Occipital lobe (tissue), 2 donors: Measurements from ENCODE around the gene CHD5. TPM values are rescaled to one million over a fixed set of nuclear protein-coding genes. Genes with fewer than 3 reads are reported as not detected.

ENCODE experiments used
- DNase-seq: peaks from one replicate; lab custom pipeline; 2025; lab: John Stamatoyannopoulos, UW
- total RNA-seq: library from RNA; depleted of rRNA; stranded (reverse); fragments of >200 nt; gene quantifications from one replicate; pipeline ENCODE4 v1.2.3, GENCODE V29; 2014

Gene CHD5
- total RNA-seq, 1 donor from 2014 or later, result 40.9 TPM

DNA sequence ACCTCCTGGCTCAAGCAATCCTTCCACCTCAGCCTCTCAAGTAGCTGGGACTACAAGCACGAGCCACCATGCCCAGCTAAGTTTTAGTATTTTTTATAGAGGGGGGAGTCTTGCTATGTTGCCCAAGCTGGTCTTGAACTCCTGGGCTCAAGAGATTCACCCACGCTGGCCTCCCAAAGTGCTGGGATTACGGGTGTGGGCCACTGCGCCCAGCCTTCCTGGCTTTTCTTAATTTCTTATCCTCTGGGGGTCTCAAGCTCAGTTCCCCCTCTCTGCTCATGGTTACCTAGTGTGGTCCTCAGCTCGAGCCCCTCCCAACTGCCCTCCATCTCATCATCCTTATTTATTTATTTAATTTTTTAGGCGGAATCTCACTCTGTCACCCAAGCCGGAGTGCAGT lies 22.1 kb upstream of the CHD5 start:
- DNase-seq, result no peak

DNA sequence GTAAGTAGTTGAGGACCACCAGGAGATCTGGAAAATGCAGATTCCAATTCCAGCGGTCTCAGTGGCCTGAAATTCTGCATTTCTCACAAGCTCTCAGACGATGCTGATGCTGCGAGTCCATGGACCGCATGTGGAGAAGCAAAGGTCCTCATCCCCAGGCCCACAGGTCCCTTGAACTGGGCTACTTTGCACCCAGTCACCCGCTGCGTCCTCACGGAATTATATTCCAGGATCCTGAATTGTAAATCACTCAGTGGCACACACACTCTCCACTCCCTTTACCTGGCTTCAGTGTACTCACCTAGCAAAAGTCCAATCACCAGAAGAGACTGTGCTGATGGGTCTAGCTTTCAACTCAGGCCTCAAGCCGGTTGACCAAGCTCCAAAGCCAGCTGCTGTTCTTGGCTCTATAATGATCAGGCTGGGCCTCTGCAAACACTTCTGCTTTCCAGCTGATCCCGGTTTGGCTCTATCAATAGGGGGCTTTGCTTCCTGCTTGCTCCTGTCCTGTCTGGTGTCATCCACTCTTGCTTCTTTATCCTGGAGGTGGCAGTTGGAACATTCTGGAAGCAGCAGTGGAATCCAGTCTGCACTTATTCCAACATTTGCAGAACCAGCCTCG lies 20.2 kb upstream of the CHD5 start:
- no peak for DNase-seq

DNA sequence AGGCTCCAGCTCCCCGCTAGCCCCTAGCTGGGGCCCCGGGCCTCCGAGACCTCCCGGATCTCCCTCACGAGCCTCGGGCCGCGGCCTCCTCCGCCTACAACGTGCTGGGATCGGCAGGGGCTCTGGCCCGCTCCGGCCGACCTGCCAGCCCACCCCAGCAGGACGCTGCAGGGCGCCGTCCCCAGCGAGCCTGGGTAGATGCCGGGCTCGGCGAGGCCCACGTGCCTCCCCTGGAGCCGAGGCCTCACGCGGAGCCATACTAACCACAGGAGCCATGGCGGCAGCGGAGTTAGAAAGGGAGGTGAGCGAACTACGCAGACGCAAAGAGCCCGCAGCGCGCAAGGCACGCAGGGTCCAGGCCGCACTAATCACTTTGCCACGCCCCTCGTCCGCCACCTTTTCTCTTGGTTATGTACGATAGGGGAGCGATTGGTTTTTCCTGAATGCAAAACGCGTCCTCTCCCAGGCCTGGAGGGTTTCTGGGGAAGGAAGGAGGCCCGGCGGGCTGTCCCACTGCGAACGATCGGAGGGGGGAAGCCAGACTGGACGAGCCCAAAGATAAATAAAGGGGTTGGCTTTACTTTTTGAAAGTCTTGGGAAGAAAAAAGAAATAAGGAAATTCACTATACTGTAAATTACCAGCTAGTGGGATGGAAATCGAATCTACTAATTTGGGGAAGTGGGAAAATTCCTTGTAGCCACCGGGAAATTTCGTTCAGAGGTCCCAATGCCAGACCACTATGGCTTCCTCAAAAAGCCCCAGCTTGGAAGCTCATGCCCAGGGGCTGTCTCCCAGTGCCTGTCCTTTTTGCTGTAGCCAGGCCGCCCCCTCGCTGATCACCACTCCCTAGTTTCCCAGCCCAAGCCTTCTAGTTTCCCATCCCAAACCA lies 19.4 kb upstream of the CHD5 start, which contains the start of gene RPL22:
Gene RPL22 (minus strand): TSS at position 298 of the 890 bp plus-strand sequence. CDS start 22 bp downstream, at position 276.
- peak; percentile 96 for DNase-seq

DNA sequence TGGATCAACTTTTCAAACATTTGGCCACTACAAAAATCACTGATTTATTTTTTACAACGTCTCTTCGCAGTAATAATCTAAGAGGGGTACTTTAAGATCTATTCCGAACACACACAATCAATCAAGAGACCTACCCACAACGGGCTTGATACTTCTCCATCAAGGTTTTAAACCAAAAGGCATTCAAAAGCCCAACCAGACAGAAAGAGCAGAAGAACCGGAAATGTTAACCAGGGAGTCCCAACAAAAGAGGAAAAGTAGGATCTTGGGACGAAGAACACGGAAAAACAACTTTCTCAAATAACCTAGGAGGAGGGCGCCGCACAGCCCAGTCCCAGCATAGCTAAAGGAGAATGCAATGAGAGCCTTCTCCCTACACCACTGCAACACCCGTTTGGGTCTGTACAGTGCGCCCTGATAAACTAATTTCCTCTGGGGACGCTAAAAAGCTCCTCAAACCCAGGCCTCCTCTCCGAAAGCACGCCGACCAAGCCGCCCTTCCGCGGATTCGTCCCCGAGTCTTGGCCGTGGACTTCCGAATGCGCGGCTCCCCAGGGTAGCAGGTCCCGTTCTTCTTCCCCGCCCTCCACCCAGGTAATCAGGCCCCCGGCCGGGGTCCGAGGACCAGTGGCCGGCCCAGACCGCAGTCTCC lies 18.7 kb upstream of the CHD5 start:
- no peak for DNase-seq

DNA sequence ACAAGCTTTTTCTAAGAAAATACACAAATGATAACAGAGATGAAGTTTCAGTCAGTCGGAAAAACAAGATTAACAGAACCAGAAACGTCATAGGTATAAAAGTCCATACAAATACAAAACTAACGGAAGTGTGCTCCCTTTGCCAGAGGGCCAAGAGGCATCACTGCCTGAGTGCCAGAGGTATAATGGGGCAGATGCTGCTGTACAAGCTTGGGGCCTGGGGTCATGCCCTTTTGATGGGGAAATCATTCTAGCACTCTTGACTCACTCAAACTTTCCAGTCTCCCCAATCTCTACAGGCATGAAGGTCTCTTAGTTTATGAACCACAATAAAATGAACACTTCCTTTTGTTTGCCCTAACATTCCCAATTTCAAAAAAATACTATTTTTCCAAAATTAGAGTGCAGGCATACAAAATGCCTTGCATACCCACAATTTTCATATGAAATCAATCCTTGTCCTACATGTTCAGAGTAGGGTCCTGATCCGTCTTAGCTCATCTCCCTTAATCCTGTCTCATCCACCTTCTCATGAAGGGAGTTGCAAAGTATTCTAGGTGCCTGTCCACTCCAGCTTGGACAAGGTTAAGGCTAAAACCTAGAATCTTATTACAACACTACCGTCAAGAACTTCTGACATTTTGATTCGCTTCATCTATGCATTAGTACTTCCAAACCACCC lies 17.8 kb upstream of the CHD5 start:
- no peak for DNase-seq

DNA sequence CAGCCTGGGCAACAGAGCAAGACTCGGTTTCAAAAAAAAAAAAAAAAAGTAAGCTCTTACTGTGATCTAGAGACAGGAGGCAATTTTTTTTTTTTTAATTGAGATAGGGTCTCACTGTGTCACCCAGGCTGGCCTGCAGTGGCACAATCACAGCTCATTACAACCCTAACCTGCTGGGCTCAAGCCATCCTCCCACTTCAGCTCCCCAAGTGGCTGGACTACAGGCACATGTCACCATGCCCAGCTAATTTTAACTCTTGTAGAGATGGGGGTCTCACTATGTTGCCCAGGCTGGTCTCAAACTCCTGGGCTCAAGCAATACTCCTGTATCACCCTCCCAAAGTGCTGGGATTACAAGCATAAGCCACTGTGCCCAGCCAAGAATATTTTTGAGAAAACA lies 11.8 kb upstream of the CHD5 start:
- no peak for DNase-seq

DNA sequence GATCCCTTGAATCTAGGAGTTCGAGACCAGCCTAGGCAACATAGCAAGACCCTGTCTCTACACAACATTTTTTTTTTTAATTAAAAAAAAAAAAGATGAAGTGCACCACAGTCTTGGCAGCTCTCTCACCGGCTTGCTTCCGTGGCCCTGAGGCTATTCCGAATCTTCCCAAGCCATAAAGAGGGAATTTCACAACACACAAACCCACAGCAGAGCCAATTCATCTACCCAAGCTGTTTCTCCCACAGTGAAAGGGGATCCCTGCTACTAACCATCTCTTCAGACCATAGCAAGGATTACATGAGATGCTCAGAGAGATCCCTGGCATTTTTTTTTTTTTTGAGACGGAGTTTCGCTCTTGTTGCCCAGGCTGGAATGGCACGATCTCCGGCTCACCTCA lies 8.3 kb upstream of the CHD5 start:
- no peak for DNase-seq

DNA sequence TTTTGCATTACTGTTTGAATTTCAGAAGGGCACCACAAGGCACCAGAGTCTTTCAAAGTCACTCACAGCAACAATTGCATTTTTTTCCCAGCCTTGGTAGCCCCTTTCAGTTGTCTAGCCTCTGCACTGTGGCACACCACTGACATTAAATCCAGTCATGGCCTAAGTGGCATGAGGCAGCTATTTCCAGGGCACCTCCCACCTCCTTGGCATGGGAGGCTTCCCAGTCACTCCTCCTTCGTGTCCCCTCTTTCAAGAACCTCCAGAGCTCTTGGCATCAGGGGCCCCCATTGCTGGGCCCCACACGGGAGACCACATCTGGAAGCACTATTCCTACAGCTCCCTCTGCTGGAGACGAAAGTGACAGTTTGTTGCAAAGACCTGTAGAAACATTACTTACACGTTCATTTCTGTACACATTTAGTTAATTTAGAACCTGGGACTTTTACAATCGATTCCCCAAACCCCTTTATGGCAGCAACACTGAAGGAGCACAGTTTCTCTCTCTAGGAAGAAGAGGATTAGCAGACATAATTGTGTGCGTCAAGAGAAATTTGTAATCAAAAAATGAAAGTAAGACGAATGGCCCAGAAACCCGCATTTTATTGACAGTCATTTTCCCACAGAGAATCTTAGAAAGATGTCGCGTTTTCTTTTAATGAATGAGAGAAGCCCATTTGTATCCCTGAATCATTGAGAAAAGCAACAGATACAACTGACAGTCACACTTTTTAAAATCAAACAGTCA lies 5.7 kb upstream of the CHD5 start:
- DNase-seq, result no peak

DNA sequence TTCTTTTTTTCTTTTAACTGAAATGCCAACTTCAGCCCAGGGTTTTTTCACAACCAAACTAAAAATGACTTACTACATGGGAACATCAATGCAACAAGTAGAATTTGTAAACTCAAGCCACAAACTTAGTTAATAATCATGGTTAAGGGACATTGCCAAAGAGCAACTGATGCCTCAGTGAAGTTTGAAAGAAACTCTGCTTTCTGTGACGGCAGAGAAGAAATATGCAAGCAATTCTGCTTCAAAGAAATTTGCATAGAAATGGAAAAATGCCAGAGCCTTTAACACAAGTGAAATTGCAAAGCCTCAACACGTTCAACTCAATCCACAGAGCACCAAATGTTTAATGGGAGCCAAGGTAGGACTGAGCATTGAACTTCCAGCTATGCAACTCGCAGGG lies 5.0 kb upstream of the CHD5 start:
- DNase-seq, result no peak

DNA sequence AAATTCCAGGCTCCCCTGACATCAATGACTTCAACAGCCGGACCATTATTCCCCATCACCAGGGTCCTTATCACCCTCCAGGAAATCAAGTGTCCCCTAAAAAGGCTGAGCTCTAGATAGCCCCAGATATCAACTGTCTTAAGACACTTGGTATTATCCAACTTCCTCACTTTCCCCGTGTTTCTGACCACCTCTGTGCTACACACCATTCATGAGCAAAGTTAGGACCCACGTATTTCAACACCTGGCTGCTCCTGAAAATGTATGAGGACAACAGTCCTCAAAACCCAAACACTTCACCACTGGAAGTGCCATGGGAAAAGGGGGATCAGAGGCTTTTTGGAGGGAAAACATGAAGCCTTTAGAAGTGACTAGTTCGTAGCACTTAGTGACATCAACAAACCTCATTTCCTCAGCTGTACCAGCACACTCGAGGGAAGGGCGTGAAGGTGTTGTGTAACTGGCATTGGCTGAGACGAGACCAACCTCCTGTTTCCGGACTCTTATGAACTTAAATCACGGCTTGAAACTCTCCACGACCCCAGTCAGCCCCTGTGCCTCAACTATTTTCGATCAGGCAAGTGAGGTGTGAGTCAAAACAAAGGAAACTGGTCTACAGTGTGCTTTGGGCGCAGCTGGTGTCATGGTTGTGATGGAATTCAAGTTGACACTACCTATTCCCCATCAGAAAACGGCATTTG lies 4.1 kb upstream of the CHD5 start:
- no peak for DNase-seq

DNA sequence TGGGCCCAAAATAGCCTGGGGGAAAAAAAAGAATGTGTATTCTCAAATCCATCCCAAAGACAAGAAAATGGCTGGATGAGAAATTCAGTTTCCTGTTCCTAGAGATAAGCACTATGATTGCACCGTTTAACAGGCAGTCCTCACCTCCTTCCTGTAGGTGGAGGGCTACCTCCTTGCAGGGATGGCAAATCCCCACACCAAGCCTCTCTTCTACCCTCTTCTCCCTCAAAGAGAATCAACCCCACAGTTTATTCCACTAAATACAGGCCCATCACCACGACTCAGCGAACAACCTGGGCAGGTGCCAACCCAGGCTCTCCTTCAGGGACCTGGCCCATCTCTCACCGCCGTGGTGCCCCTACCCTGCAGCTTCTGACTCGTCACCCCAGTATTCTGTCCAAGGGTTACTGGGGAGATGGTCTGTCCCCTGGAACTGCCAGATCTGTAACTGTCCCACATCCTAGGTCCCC lies 3.4 kb upstream of the CHD5 start:
- no peak for DNase-seq

DNA sequence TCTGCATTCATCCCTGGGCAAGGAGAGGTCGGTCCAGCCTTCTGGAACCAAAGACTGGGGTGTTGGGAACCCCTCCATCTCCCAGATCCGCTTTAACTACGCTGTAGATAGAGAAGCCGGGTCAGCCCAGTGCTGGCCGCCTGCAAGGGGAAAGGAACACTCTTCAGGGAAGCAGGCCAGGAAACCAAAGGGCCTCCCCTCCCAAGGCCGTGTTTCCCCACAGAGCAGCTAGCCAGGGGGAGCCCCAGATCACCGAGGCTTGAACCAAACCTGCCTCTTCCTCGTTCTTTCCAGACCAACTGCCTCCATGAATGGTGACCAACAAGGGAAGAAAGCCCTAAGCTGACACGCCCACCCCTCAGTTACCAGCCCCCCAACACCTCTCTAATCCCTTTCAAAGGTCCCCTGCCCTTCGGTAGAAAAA lies 1.2 kb upstream of the CHD5 start:
- no peak for DNase-seq

DNA sequence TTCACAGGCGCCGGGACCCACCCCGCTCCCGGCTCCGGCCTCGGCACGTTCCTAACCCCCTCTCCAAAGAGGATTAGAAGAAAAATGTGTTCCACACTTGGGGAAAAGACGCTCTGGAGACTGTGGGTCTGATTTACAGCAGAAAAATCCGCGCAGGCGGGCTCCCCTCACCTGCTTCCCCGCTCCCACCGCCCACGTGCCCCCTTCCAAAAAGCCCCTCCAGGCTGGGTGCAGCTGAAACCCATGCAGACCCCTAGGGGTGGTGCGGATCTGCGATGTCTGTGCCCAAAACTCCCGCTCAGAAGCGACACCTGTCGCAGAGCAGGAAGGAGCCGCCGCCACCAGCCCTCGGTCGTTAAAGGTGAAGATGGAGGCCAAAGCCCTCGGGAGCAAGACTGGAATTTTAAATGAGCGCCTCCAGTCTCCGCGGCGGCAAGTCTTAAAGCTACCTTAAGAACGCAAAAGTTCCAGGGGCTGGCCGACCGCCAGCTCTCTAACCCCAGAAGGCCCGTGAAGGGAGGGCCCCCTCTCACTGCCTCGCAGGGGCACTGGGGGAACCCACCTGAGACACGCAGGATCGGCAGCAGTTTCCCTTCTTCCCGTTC lies 688 bp upstream of the CHD5 start:
- DNase-seq, result no peak

DNA sequence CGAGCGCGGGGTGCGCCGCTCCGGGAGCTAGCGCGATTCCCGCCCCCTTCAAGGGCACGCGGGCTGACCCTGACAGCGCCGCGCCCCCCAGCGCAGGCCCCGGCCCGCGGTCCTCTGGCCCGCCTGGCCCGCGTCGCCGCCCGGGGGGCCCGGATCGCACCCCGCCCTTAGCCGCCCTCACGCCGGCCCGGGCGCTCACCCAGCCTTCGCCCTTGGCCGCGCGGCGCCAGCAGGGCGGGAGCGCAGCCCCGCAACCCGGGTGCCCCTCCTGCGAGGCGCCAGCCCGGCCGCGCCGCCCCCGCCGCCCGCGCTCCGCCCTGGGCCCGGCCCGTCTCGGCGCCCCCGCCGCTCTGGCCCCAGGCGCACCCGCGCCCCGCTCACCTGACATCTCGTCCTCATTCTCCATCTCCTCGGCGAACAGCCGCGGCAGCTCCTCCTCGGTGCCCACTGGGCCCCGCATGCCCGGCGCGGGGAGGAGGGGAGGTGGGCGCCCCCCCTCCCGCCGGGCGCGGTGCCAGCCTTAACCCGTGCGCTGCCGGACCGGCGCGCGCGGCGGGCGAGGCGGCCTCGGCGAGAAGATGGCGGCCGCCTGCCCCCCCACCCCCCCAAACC lies 451 bp downstream of the CHD5 start:
- DNase-seq, result no peak

DNA sequence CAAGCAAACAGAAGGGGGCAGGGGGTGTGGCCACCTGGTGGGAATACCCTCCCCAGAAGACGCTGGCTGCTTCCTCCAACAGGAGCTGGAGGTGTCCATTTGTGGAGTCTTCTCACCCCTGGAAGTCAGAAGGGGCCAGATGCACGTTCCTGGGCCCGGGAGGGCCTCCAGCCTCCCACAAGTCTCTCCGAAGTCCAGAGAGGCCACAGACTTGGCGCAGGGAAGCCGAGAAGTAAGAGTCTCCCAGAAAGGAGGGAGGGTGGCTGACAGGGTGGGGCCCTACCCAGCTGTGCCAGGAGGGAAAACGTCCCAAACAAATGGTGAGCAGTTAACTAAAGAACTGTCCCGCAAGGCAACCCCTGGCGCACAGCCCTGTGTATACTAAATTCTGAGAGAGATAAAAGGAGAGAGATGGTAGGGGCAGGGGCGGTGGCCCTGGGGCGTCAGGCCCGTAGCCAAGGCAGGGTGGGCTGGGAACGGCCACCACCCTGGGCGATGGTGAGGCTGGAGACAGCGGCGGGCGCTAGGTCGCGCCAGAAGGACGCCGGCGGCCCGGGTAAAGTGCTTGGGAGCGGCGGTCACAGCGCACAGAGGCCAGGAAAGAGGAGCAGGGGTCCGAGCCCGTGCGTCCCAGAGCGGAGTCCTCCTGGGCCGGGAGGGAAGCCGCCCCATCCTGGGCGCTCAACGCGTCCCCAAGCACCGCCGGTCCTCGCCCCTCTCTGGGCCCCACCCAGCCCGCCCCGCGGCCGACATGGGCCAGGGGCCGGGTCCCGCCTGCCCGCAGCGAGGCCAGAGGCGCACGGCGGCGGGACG lies 1.2 kb downstream of the CHD5 start:
- no peak for DNase-seq

DNA sequence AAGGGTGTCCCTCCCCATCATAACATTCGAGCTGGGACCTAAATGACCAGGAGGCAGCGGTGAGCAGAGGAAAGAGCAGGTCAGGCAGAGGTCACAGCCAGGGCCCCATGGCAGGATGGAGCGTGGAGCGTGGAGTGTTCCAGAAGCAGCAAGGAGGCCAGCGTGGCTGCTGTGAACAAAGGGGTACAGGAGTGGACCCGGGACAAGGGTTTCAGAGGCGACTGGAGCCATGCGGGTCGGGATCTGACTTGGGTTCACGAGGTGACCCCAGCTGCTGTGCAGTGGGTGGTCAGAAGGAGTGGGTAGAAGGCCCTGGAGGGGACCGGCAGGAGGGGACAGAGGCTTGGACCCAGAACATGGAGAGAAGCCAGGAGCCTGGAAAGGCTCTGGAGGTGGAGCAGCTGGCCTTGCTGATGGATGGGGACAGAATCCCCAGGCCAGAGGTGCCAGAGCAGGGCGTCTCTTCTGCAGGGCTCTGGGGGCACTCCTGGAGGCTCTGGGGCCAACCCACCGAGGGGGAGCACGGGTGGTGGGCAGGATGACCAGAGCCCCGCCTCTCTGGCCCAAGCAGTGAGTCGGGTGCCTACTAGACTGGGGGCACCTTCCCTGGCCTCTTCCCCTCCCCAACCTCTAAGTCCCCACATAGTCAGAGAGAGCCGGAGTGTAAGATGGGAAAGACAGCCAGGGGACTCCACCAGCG lies 2.3 kb downstream of the CHD5 start:
- no peak for DNase-seq

DNA sequence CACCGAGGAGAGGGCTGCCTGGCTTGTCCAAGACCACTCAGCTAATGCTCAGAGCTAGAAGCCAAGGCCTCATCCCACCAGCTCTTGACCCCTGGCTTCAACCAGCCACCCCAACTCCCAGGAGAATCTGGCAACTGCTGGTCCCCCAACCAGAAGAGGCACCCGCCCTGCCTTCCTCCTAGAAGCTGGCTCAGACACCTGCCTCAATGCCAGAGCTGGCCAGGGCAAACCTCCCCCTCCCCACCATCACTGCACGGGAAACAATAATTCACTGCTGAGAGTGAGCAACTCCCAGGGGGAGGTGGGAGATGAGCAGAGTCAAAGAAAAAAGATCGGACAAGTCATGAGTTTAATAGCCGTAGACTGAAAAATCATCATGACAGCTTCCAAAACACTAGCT lies 3.3 kb downstream of the CHD5 start:
- DNase-seq, result no peak

DNA sequence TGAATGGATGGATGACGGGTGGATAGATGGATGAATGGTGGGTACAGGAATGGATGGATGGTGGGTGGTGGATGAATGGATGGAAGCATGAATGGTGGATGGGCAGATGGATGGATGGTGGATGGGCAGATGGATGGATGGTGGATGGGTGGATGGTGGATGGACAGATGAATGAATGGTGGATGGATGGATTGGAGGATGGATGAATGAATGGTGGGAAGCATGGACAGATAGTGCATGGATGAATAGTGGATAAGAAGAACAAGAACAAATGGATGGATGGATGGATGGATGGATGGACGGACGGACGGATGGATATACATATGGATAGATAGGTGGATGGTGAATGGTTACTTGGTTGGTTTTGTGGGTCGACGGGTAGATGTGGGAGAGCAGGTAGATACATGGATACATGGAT lies 4.7 kb downstream of the CHD5 start:
- no peak for DNase-seq
